ENCODE results near the gene ACVR1B.

ACVR1B gene

GRCh38 chr12:52013626-52014310 lies 62.3 kb downstream of the ACVR1B start:
- Mint-ChIP-seq H3K9me3 (no peaks in the 10 kb centered on the region), H3K4me3 (no peak overlapping the region), H3K27ac (no peak overlapping the region), H3K4me1 (ENCODE audit: low read depth) (peaks cover 12% of the 10 kb centered on the region), H3K36me3 (ENCODE audit: low read depth) (peaks cover 15% of the 10 kb centered on the region), H3K27me3 (peaks cover 23% of the 10 kb centered on the region)
- intact Hi-C loops (cut with micrococcal nuclease), result no loop called here

- H3K27ac Mint-ChIP-seq, result no peak overlapping the region
- H3K9me3 Mint-ChIP-seq, result no peaks in the 10 kb centered on the region
- H3K4me1 Mint-ChIP-seq (ENCODE audit: low read depth), result peaks cover 5% of the 10 kb centered on the region
- H3K36me3 Mint-ChIP-seq (ENCODE audit: low read depth), result peaks cover 15% of the 10 kb centered on the region
- H3K4me3 Mint-ChIP-seq, result no peak overlapping the region
- intact Hi-C loops (cut with micrococcal nuclease), result no loop called here
- H3K27me3 Mint-ChIP-seq, result peaks cover 17% of the 10 kb centered on the region
Measured at GRCh38 chr12:52014567-52015530, 63.4 kb downstream of the ACVR1B start.

- H3K9me3 Mint-ChIP-seq, result no peaks in the 10 kb centered on the region
- H3K4me3 Mint-ChIP-seq, result no peak overlapping the region
- no peak overlapping the region for H3K27ac Mint-ChIP-seq
- intact Hi-C loops (cut with micrococcal nuclease), result no loop called here
- H3K36me3 Mint-ChIP-seq (ENCODE audit: low read depth), result peaks cover 14% of the 10 kb centered on the region
- H3K4me1 Mint-ChIP-seq (ENCODE audit: low read depth), result peaks cover 8% of the 10 kb centered on the region
- H3K27me3 Mint-ChIP-seq, result peaks cover 20% of the 10 kb centered on the region
Measured at GRCh38 chr12:52015532-52016041, 64.1 kb downstream of the ACVR1B start.

- Mint-ChIP-seq H3K4me3 (no peak overlapping the region), H3K9me3 (no peaks in the 10 kb centered on the region), H3K36me3 (ENCODE audit: low read depth) (peaks cover 5% of the 10 kb centered on the region), H3K27ac (peak overlapping the region; percentile 13), H3K27me3 (peaks cover 31% of the 10 kb centered on the region), H3K4me1 (ENCODE audit: low read depth) (peaks cover 23% of the 10 kb centered on the region)
- intact Hi-C loops (cut with micrococcal nuclease), result no loop called here
Measured at GRCh38 chr12:52018433-52019112, 67.1 kb downstream of the ACVR1B start.

- H3K27me3 Mint-ChIP-seq, result peaks cover 28% of the 10 kb centered on the region
- no peaks in the 10 kb centered on the region for H3K9me3 Mint-ChIP-seq
- peaks cover 29% of the 10 kb centered on the region for H3K4me1 Mint-ChIP-seq (ENCODE audit: low read depth)
- H3K36me3 Mint-ChIP-seq (ENCODE audit: low read depth), result no peaks in the 10 kb centered on the region
- H3K4me3 Mint-ChIP-seq, result no peak overlapping the region
- H3K27ac Mint-ChIP-seq, result no peak overlapping the region
- intact Hi-C loops (cut with micrococcal nuclease), result no loop called here
Measured at GRCh38 chr12:52019113-52019770, 67.7 kb downstream of the ACVR1B start.

- H3K36me3 Mint-ChIP-seq (ENCODE audit: low read depth), result no peaks in the 10 kb centered on the region
Measured at GRCh38 chr12:52020539-52021336, 69.2 kb downstream of the ACVR1B start.

GRCh38 chr12:52022841-52023181 lies 71.3 kb downstream of the ACVR1B start:
- H3K27ac Mint-ChIP-seq, result peak overlapping the region; percentile 18
- H3K4me3 Mint-ChIP-seq, result peak overlapping the region; percentile 81
- peaks cover 50% of the 10 kb centered on the region for H3K4me1 Mint-ChIP-seq (ENCODE audit: low read depth)
- H3K9me3 Mint-ChIP-seq, result no peaks in the 10 kb centered on the region
- intact Hi-C loops (cut with micrococcal nuclease), result loop anchor here (1.0 kb wide), 1 partner anchor 30 kb away; no protein-coding TSS in a partner anchor
- H3K36me3 Mint-ChIP-seq (ENCODE audit: low read depth), result no peaks in the 10 kb centered on the region
- H3K27me3 Mint-ChIP-seq, result peaks cover 25% of the 10 kb centered on the region

More at GRCh38 chr12:52020539-52021336, 69.2 kb downstream of the ACVR1B start:
- H3K27me3 Mint-ChIP-seq, result peaks cover 28% of the 10 kb centered on the region
- peak overlapping the region; percentile 4 for H3K27ac Mint-ChIP-seq
- intact Hi-C loops (cut with micrococcal nuclease), result loop anchor here (1.0 kb wide), 1 partner anchor 16 kb away; no protein-coding TSS in a partner anchor
- H3K9me3 Mint-ChIP-seq, result no peaks in the 10 kb centered on the region
- peaks cover 44% of the 10 kb centered on the region for H3K4me1 Mint-ChIP-seq (ENCODE audit: low read depth)
- H3K4me3 Mint-ChIP-seq, result no peak overlapping the region

GRCh38 chr12:52023182-52023975 lies 71.9 kb downstream of the ACVR1B start:
- Mint-ChIP-seq H3K4me1 (ENCODE audit: low read depth) (peaks cover 50% of the 10 kb centered on the region), H3K9me3 (no peaks in the 10 kb centered on the region), H3K27ac (peak overlapping the region; percentile 99)

GRCh38 chr12:52023976-52024688 lies 72.6 kb downstream of the ACVR1B start:
- Mint-ChIP-seq H3K9me3 (no peaks in the 10 kb centered on the region), H3K27me3 (peaks cover 22% of the 10 kb centered on the region), H3K4me3 (peak overlapping the region; percentile 81), H3K4me1 (ENCODE audit: low read depth) (peaks cover 50% of the 10 kb centered on the region), H3K36me3 (ENCODE audit: low read depth) (no peaks in the 10 kb centered on the region), H3K27ac (peak overlapping the region; percentile 99)
- intact Hi-C loops (cut with micrococcal nuclease), result loop anchor here (1.0 to 2.0 kb wide), 2 partner anchors 27 to 31 kb away; partner anchors contain the start of gene NR4A1

More at GRCh38 chr12:52023182-52023975, 71.9 kb downstream of the ACVR1B start:
- intact Hi-C loops (cut with micrococcal nuclease), result loop anchor here (1.0 kb wide), 1 partner anchor 30 kb away; no protein-coding TSS in a partner anchor
- H3K36me3 Mint-ChIP-seq (ENCODE audit: low read depth), result no peaks in the 10 kb centered on the region
- H3K27me3 Mint-ChIP-seq, result peaks cover 24% of the 10 kb centered on the region
- peak overlapping the region; percentile 81 for H3K4me3 Mint-ChIP-seq

- H3K4me3 Mint-ChIP-seq, result peak overlapping the region; percentile 76
- H3K27me3 Mint-ChIP-seq, result peaks cover 24% of the 10 kb centered on the region
- H3K27ac Mint-ChIP-seq, result peak overlapping the region; percentile 99
- peaks cover 49% of the 10 kb centered on the region for H3K4me1 Mint-ChIP-seq (ENCODE audit: low read depth)
- H3K36me3 Mint-ChIP-seq (ENCODE audit: low read depth), result no peaks in the 10 kb centered on the region
- H3K9me3 Mint-ChIP-seq, result no peaks in the 10 kb centered on the region
- intact Hi-C loops (cut with micrococcal nuclease), result loop anchor here (1.0 to 2.0 kb wide), 5 partner anchors 26 to 97 kb away; partner anchors contain the start of genes ATG101 and NR4A1
Measured at GRCh38 chr12:52024845-52025230, 73.3 kb downstream of the ACVR1B start.

- peaks cover 17% of the 10 kb centered on the region for H3K27me3 Mint-ChIP-seq
- no peak overlapping the region for H3K4me3 Mint-ChIP-seq
- intact Hi-C loops (cut with micrococcal nuclease), result no loop called here
Measured at GRCh38 chr12:52026263-52026662, 74.8 kb downstream of the ACVR1B start.

More at GRCh38 chr12:52026263-52026662, 74.8 kb downstream of the ACVR1B start:
- Mint-ChIP-seq H3K9me3 (no peaks in the 10 kb centered on the region), H3K36me3 (ENCODE audit: low read depth) (no peaks in the 10 kb centered on the region), H3K4me1 (ENCODE audit: low read depth) (peaks cover 36% of the 10 kb centered on the region), H3K27ac (peak overlapping the region; percentile 99)
